SK-N-SH treated with all-trans-retinoic acid at 6 μM for 48 hours (cell line): ENCODE data around the gene SCAF8.

ENCODE experiments used
- ATAC-seq: fragments of 200-7000 bp; cut with Tn5 transposase; 3 replicates; pipeline ENCODE4 v1.9.1; 2020; ENCODE audit warnings: mild to moderate bottlenecking, moderate library complexity
- ARNTL ChIP-seq: fragments of 450-650 bp; formaldehyde crosslinking; IDR thresholded peaks from 2 replicates; pipeline ENCODE4 v1.5.0; 2020; ENCODE audit warnings: low read depth, mild to moderate bottlenecking, moderate library complexity, borderline replicate concordance
- CREB5 ChIP-seq: fragments of 250-450 bp; sonication (Bioruptor Pico); IDR thresholded peaks from 2 replicates; pipeline ENCODE4 v1.5.1; 2020; ENCODE audit warnings: low read depth, mild to moderate bottlenecking, moderate library complexity
- CSDC2 ChIP-seq: fragments of 250-450 bp; sonication (Bioruptor Pico); IDR thresholded peaks from 2 replicates; pipeline ENCODE4 v1.5.0; 2020; ENCODE audit warnings: mild to moderate bottlenecking, moderate library complexity
- CSRNP3 ChIP-seq: fragments of 250-450 bp; sonication (Bioruptor Pico); IDR thresholded peaks from 2 replicates; pipeline ENCODE4 v1.5.1; 2021; ENCODE audit warnings: mild to moderate bottlenecking, moderate library complexity
- GLIS3 ChIP-seq: fragments of 250-450 bp; sonication (Bioruptor Pico); IDR thresholded peaks from 2 replicates; pipeline ENCODE4 v1.5.0; 2020; ENCODE audit warnings: mild to moderate bottlenecking, moderate library complexity
- ISL1 ChIP-seq: fragments of 250-450 bp; sonication (Bioruptor Pico); IDR thresholded peaks from 2 replicates; pipeline ENCODE4 v2.1.2; 2022; ENCODE audit warnings: mild to moderate bottlenecking, moderate library complexity
- OSR1 ChIP-seq: fragments of 250-450 bp; sonication (Bioruptor Pico); IDR thresholded peaks from 2 replicates; pipeline ENCODE4 v1.8.0; 2022; ENCODE audit warnings: moderate library complexity, mild to moderate bottlenecking, inconsistent platforms
- PATZ1 ChIP-seq: fragments of 250-450 bp; sonication (Bioruptor Pico); IDR thresholded peaks from 2 replicates; pipeline ENCODE4 v1.8.0; 2020; ENCODE audit warnings: mild to moderate bottlenecking, moderate library complexity, borderline replicate concordance
- RARB ChIP-seq: fragments of 250-450 bp; sonication (Bioruptor Pico); IDR thresholded peaks from 2 replicates; pipeline ENCODE4 v1.8.0; 2021; ENCODE audit warnings: mild to moderate bottlenecking, moderate library complexity
- SNAI2 ChIP-seq: fragments of 250-450 bp; sonication (Bioruptor Pico); IDR thresholded peaks from 2 replicates; pipeline ENCODE4 v1.5.0; 2020; ENCODE audit warnings: mild to moderate bottlenecking, moderate library complexity
- TCF4 ChIP-seq: fragments of 250-450 bp; sonication (Bioruptor Pico); IDR thresholded peaks from 2 replicates; pipeline ENCODE4 v1.8.0; 2021; ENCODE audit warnings: mild to moderate bottlenecking, moderate library complexity, borderline replicate concordance
- TOX ChIP-seq: fragments of 250-450 bp; sonication (Bioruptor Pico); IDR thresholded peaks from 2 replicates; pipeline ENCODE4 v1.8.0; 2021; ENCODE audit warnings: mild to moderate bottlenecking, moderate library complexity, borderline replicate concordance
- TSHZ2 ChIP-seq: fragments of 250-450 bp; sonication (Bioruptor Pico); IDR thresholded peaks from 2 replicates; pipeline ENCODE4 v1.5.0; 2020; ENCODE audit warnings: mild to moderate bottlenecking, moderate library complexity
- ZC3H10 ChIP-seq: fragments of 250-450 bp; sonication (Bioruptor Pico); IDR thresholded peaks from 2 replicates; pipeline ENCODE4 v1.5.1; 2021; ENCODE audit warnings: mild to moderate bottlenecking, moderate library complexity
- ZFP3 ChIP-seq: fragments of 250-450 bp; sonication (Bioruptor Pico); IDR thresholded peaks from 2 replicates; pipeline ENCODE4 v1.5.0; 2020; ENCODE audit warnings: mild to moderate bottlenecking, moderate library complexity
- ZFP30 ChIP-seq: fragments of 450-650 bp; formaldehyde crosslinking; IDR thresholded peaks from 2 replicates; pipeline ENCODE4 v1.5.0; 2022; ENCODE audit warnings: mild to moderate bottlenecking, moderate library complexity
- ZNF565 ChIP-seq: fragments of 450-650 bp; formaldehyde crosslinking; conservative IDR thresholded peaks from 2 replicates; pipeline ENCODE4 v1.5.0; 2020; ENCODE audit warnings: low read depth, mild to moderate bottlenecking, moderate library complexity
- ZNF70 ChIP-seq: fragments of 450-650 bp; formaldehyde crosslinking; IDR thresholded peaks from 2 replicates; pipeline ENCODE4 v1.5.0; 2020; ENCODE audit warnings: mild to moderate bottlenecking, moderate library complexity
- ZNF8 ChIP-seq: fragments of 450-650 bp; formaldehyde crosslinking; IDR thresholded peaks from 2 replicates; pipeline ENCODE4 v1.5.0; 2020; ENCODE audit warnings: mild to moderate bottlenecking, moderate library complexity

The SCAF8 gene

GRCh38 chr6:154796484-154796883 is 63.3 kb downstream of the SCAF8 start (continued):
- TF ChIP-seq TSHZ2 (CRISPR knock-in tag) = no peak

GRCh38 chr6:154797857-154798256 is 64.6 kb downstream of the SCAF8 start:
- TF ChIP-seq ZNF565 (CRISPR knock-in tag) (no peak), ZNF8 (no peak), ZNF70 (no peak), CREB5 (CRISPR knock-in tag) (no peak), GLIS3 (CRISPR knock-in tag) (no peak), RARB (CRISPR knock-in tag) (no peak), TCF4 (CRISPR knock-in tag) (no peak), ZFP3 (no peak), TSHZ2 (CRISPR knock-in tag) (no peak), ISL1 (CRISPR knock-in tag) (no peak), CSRNP3 (CRISPR knock-in tag) (no peak), SNAI2 (no peak), CSDC2 (CRISPR knock-in tag) (no peak), OSR1 (CRISPR knock-in tag) (no peak), ZFP30 (CRISPR knock-in tag) (no peak), ZC3H10 (CRISPR knock-in tag) (no peak), ARNTL (no peak)
- TF ChIP-seq, all 23 proteins: peak for 0
- ATAC-seq = no peak

GRCh38 chr6:154800338-154800737 is 67.1 kb downstream of the SCAF8 start:
- no peak for ATAC-seq
- TF ChIP-seq TCF4 (CRISPR knock-in tag) (no peak), ZFP3 (no peak), TSHZ2 (CRISPR knock-in tag) (no peak), PATZ1 (CRISPR knock-in tag) (no peak), TOX (CRISPR knock-in tag) (no peak), ZNF70 (no peak), OSR1 (CRISPR knock-in tag) (no peak), ISL1 (CRISPR knock-in tag) (no peak), RARB (CRISPR knock-in tag) (no peak), ARNTL (no peak), ZNF8 (no peak), ZNF565 (CRISPR knock-in tag) (no peak), GLIS3 (CRISPR knock-in tag) (no peak), CSDC2 (CRISPR knock-in tag) (no peak)
